GM13977 (cell line): ENCODE measurements around the gene LLGL1.

ENCODE experiments used
- DNase-seq: peaks from one replicate; pipeline ENCODE4 v3.0.0; 2012; ENCODE audit warnings: low spot score
- CTCF ChIP-seq: IDR thresholded peaks from 2 replicates; pipeline ENCODE4 v1.5.1; 2012; ENCODE audit warnings: mild to moderate bottlenecking, control low read depth; ENCODE audit not compliant: insufficient read depth; ENCODE audit errors: extremely low read depth, missing control alignments
- in situ Hi-C: fragments of 300-500 bp; cut with MboI; formaldehyde crosslinking; loops from one replicate; pipeline ENCODE4 v1.12.0; 2022; ENCODE audit warnings: low sequenced_read_pairs, low pct_unique_long_range_greater_than_20kb, mixed read lengths, inconsistent platforms; ENCODE audit not compliant: unreplicated experiment

LLGL1 gene

GRCh38 chr17:18278867-18279266 lies 53.4 kb downstream of the LLGL1 start:
- no peak for DNase-seq
- in situ Hi-C loops, result no loop called here
- TF ChIP-seq CTCF, result no peak

- in situ Hi-C loops, result no loop called here
- no peak for TF ChIP-seq CTCF
- no peak for DNase-seq
Measured at GRCh38 chr17:18280249-18280648, 54.8 kb downstream of the LLGL1 start.

GRCh38 chr17:18280766-18281371 lies 55.4 kb downstream of the LLGL1 start:
- in situ Hi-C loops, result no loop called here
- DNase-seq, result no peak
- no peak for TF ChIP-seq CTCF

GRCh38 chr17:18281788-18282187 lies 56.4 kb downstream of the LLGL1 start:
- no peak for TF ChIP-seq CTCF
- in situ Hi-C loops, result no loop called here

GRCh38 chr17:18285296-18285695 lies 59.9 kb downstream of the LLGL1 start:
- DNase-seq, result no peak
- in situ Hi-C loops, result no loop called here
- TF ChIP-seq CTCF, result no peak

More at GRCh38 chr17:18281788-18282187, 56.4 kb downstream of the LLGL1 start:
- no peak for DNase-seq

- DNase-seq, result no peak
- TF ChIP-seq CTCF, result no peak
- in situ Hi-C loops, result no loop called here
Measured at GRCh38 chr17:18291718-18292540, 66.5 kb downstream of the LLGL1 start.
